LHCN-M2 (cell line): Measurements from ENCODE around the gene NFIB. TPM values are rescaled to one million over a fixed set of nuclear protein-coding genes. Genes with fewer than 3 reads are reported as not detected.

Source experiments
- DNase-seq: peaks from one replicate; pipeline ENCODE4 v3.0.0-alpha.2; 2012; ENCODE audit warnings: low read depth
- total RNA-seq: library from RNA; depleted of rRNA; stranded (reverse); fragments of >200 nt; gene quantifications from 2 replicates; pipeline ENCODE4 v1.2.3, GENCODE V29; 2014

The NFIB gene
- total RNA-seq, 1 experiment from 2014 or later = 13.0 TPM

- DNase-seq = no peak
Observed at GRCh38 chr9:14281136-14281795, 32.7 kb downstream of the NFIB start.

GRCh38 chr9:14279671-14280070, 34.3 kb downstream of the NFIB start:
- no peak for DNase-seq

- DNase-seq = peak; percentile 86
Observed at GRCh38 chr9:14278291-14278721, 35.6 kb downstream of the NFIB start.

- no peak for DNase-seq
Observed at GRCh38 chr9:14277761-14278160, 36.2 kb downstream of the NFIB start.

- DNase-seq = peak; percentile 85
Observed at GRCh38 chr9:14277244-14277643, 36.7 kb downstream of the NFIB start.

- no peak for DNase-seq
Observed at GRCh38 chr9:14275331-14275730, 38.6 kb downstream of the NFIB start.

GRCh38 chr9:14273696-14274121, 40.2 kb downstream of the NFIB start:
- peak; percentile 49 for DNase-seq

GRCh38 chr9:14272927-14273528, 40.9 kb downstream of the NFIB start:
- DNase-seq = no peak

- peak; percentile 81 for DNase-seq
Observed at GRCh38 chr9:14271093-14271673, 42.8 kb downstream of the NFIB start.

- no peak for DNase-seq
Observed at GRCh38 chr9:14270358-14271092, 43.4 kb downstream of the NFIB start.

GRCh38 chr9:14269916-14270315, 44.0 kb downstream of the NFIB start:
- DNase-seq = no peak

GRCh38 chr9:14263707-14264483, 50.0 kb downstream of the NFIB start:
- no peak for DNase-seq

GRCh38 chr9:14262827-14263226, 51.1 kb downstream of the NFIB start:
- no peak for DNase-seq

GRCh38 chr9:14261616-14262015, 52.3 kb downstream of the NFIB start:
- DNase-seq = no peak

- no peak for DNase-seq
Observed at GRCh38 chr9:14260101-14260500, 53.8 kb downstream of the NFIB start.

- peak; percentile 67 for DNase-seq
Observed at GRCh38 chr9:14258660-14259239, 55.2 kb downstream of the NFIB start.

GRCh38 chr9:14258156-14258555, 55.8 kb downstream of the NFIB start:
- no peak for DNase-seq

- no peak for DNase-seq
Observed at GRCh38 chr9:14256588-14256987, 57.4 kb downstream of the NFIB start.

GRCh38 chr9:14251154-14252071, 62.5 kb downstream of the NFIB start:
- DNase-seq = peak; percentile 86

GRCh38 chr9:14250794-14251153, 63.2 kb downstream of the NFIB start:
- DNase-seq = no peak
